Astrocyte of the cerebellum (primary cell): ENCODE measurements around the gene LIFR.

Source experiments
- DNase-seq: peaks from one replicate; pipeline ENCODE4 v3.0.0-alpha.2; 2011; ENCODE audit warnings: low read depth
- H3K4me3 ChIP-seq: 2 replicates; pipeline ENCODE4 v1.5.1; 2011; ENCODE audit warnings: mild to moderate bottlenecking, low read depth, low read length, moderate library complexity
- in situ Hi-C: cut with HindIII; loops from 2 replicates; pipeline ENCODE4 v1.10.0; 2017; ENCODE audit warnings: low sequenced_read_pairs
- TF ChIP-seq, protein P1 (sequence below): IDR thresholded peaks from 2 replicates; pipeline ENCODE4 v1.5.1; 2012; ENCODE audit warnings: low read length, low read depth, moderate library complexity, mild to moderate bottlenecking; ENCODE audit errors: missing control alignments

LIFR gene

DNA sequence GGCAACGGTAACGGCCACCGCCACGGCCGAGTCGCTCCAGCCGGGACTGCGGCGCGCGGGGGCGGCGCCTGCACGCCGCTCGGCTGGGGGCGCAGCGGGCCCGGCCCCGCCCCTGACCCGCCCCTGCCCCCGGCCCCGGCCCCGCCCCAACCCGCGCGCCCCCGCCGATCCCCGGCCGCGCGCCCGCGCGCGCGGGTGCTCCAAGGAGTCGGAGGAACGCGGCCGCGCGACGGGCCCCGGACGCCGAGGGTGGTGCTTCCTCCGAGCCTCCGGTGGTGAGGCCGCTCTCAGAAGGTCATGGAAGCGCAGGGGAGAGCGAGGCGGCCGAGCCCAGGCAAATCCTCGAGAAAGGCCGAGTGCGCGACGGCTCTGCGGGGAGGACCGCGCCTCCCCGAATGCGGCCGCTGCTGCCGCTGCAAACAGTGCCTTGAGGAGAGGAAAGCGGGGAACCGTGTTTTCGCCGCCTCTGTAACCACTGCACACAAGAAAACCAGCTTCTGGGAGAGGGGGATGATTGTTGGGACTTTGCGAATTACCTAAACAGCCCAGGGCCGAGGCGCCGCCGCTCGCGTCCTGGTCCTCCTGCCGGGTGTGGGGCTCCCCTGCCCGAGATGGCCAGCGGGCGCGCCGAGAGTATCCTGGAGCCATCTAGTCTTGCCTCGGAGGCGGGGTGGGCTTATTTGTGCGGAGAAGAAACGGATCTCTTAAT, at the start of gene LIFR:
LIFR (minus strand) TSS at position 48 of the 709 bp plus-strand sequence. CDS start 25,999 bp downstream, outside the sequence.
- in situ Hi-C loops, result no loop called here
- DNase-seq, result peak; percentile 44
- H3K4me3 ChIP-seq, result peak within 1 kb of the TSS; percentile 83
- TF ChIP-seq, protein P1, sequence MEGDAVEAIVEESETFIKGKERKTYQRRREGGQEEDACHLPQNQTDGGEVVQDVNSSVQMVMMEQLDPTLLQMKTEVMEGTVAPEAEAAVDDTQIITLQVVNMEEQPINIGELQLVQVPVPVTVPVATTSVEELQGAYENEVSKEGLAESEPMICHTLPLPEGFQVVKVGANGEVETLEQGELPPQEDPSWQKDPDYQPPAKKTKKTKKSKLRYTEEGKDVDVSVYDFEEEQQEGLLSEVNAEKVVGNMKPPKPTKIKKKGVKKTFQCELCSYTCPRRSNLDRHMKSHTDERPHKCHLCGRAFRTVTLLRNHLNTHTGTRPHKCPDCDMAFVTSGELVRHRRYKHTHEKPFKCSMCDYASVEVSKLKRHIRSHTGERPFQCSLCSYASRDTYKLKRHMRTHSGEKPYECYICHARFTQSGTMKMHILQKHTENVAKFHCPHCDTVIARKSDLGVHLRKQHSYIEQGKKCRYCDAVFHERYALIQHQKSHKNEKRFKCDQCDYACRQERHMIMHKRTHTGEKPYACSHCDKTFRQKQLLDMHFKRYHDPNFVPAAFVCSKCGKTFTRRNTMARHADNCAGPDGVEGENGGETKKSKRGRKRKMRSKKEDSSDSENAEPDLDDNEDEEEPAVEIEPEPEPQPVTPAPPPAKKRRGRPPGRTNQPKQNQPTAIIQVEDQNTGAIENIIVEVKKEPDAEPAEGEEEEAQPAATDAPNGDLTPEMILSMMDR, result peak; percentile 5

DNA sequence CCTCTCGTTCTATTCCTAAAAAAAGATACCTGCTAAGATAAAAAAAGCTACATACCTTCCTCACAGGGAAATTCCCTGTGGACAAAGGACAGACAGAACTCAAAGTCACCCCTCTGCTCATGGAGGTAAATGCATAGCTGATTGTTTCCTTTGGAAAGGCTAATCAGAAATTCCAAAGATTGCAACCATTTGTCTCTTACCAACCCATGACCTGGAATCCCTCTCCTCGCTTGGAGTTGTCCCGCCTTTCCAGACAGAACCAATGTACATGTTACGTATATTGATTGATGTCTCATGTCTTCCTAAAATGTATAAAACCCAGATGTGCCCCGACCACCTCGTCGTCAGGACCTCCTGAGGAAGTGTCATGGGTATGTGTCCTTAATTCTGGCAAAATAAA, 49.2 kb upstream of the LIFR start:
- in situ Hi-C loops, result no loop called here
- H3K4me3 ChIP-seq, result no peak overlapping the region
- no peak for DNase-seq
- TF ChIP-seq, protein P1, result no peak

- no peak overlapping the region for H3K4me3 ChIP-seq
- TF ChIP-seq, protein P1, result no peak
- in situ Hi-C loops, result no loop called here
- DNase-seq, result no peak
Observed at GRCh38 chr5:38603691-38604090, 47.2 kb upstream of the LIFR start.

GRCh38 chr5:38602641-38603040, 46.2 kb upstream of the LIFR start:
- TF ChIP-seq, protein P1, result no peak
- in situ Hi-C loops, result no loop called here
- no peak overlapping the region for H3K4me3 ChIP-seq
- no peak for DNase-seq

DNA sequence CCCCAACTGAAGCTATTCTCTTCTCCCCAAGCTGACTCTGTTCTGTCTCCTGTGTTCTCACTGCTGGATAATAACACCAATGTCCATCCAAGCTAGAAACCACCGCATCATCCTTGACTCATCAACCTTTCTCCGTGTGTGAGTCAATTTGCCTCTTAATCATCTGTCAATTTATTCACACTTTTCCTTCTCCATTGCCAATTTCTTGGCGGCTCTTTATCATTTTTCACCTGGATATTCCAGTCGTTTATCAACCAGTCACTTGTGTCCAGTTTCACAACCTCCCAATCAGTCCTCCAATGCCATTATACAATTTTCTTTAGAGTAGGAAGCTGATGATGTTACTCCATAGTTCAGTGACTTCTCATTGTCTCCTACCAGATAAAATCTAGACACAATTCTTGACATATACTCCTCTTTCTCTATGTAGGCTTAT, 45.4 kb upstream of the LIFR start:
- in situ Hi-C loops, result no loop called here
- DNase-seq, result no peak
- H3K4me3 ChIP-seq, result no peak overlapping the region
- TF ChIP-seq, protein P1, result no peak

GRCh38 chr5:38601133-38601862, 44.9 kb upstream of the LIFR start:
- no peak overlapping the region for H3K4me3 ChIP-seq
- in situ Hi-C loops, result no loop called here
- TF ChIP-seq, protein P1, result no peak
- no peak for DNase-seq
